GM19035 (cell line): ENCODE results near the gene KLHL22.

Experiments
- ATAC-seq: cut with Tn5 transposase; IDR thresholded peaks from one replicate; pipeline ENCODE4 v1.9.1; 2021; ENCODE audit not compliant: unreplicated experiment

KLHL22 gene

GRCh38 chr22:20449819-20450550 lies 45.6 kb downstream of the KLHL22 start:
- ATAC-seq = no peak

GRCh38 chr22:20448630-20449029 lies 47.0 kb downstream of the KLHL22 start:
- ATAC-seq = no peak

GRCh38 chr22:20446383-20446970 lies 49.1 kb downstream of the KLHL22 start:
- no peak for ATAC-seq

GRCh38 chr22:20444325-20444724 lies 51.3 kb downstream of the KLHL22 start:
- ATAC-seq = no peak

GRCh38 chr22:20442485-20443284 lies 52.9 kb downstream of the KLHL22 start:
- ATAC-seq = no peak

GRCh38 chr22:20441631-20442484 lies 53.7 kb downstream of the KLHL22 start:
- no peak for ATAC-seq

- no peak for ATAC-seq
These were observed 54.7 kb downstream of the KLHL22 start for GRCh38 chr22:20440637-20441591.

GRCh38 chr22:20439928-20440575 lies 55.5 kb downstream of the KLHL22 start:
- ATAC-seq = no peak

- no peak for ATAC-seq
These were observed 56.1 kb downstream of the KLHL22 start for GRCh38 chr22:20439556-20439927.

- ATAC-seq = no peak
These were observed 56.7 kb downstream of the KLHL22 start for GRCh38 chr22:20438678-20439492.

- ATAC-seq = no peak
These were observed 57.2 kb downstream of the KLHL22 start for GRCh38 chr22:20438427-20438677.

- ATAC-seq = no peak
These were observed 57.8 kb downstream of the KLHL22 start, which contains the start of gene SCARF2 for GRCh38 chr22:20437613-20438426. Gene SCARF2 (minus strand): TSS chr22:20437825. CDS start chr22:20437754, 71 bp downstream.

- ATAC-seq = no peak
These were observed 58.6 kb downstream of the KLHL22 start for GRCh38 chr22:20436768-20437612.

- no peak for ATAC-seq
These were observed 59.3 kb downstream of the KLHL22 start for GRCh38 chr22:20436307-20436767.

GRCh38 chr22:20435436-20436306 lies 59.9 kb downstream of the KLHL22 start:
- no peak for ATAC-seq

GRCh38 chr22:20434773-20435172 lies 60.8 kb downstream of the KLHL22 start:
- no peak for ATAC-seq
